LNCaP clone FGC (cell line): ENCODE measurements around the gene SRSF5.

Experiments used
- DNase-seq: peaks from one replicate; pipeline ENCODE4 v3.0.0-alpha.2; 2011; ENCODE audit warnings: low read depth
- H3K4me3 ChIP-seq: 2 replicates; pipeline ENCODE4 v1.5.1; 2011; ENCODE audit warnings: mild to moderate bottlenecking, low read depth, low read length, control low read depth
- TF ChIP-seq, protein P1 (sequence below): IDR thresholded peaks from 2 replicates; pipeline ENCODE4 v1.5.1; 2012; ENCODE audit warnings: mild to moderate bottlenecking; ENCODE audit not compliant: control insufficient read depth, insufficient read depth; ENCODE audit errors: extremely low read depth

The SRSF5 gene

DNA sequence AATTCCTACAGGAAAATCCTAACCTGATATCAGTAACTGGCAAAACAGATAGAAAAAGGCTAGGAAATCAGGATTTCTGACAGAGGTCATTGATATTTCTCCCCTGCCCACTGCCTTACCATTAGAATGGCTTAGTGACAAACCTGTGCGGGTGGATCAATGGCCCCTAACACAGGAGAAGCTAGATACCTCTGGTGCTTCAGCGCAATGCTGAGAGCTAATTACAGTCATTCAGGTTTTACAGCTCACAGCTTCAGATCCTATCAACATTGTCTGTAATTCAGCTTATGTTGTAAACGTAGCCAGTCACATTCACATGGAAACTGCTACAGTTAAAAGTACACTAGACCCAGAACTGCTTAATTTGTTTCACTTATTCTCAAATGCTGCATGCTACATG lies 47.5 kb downstream of the SRSF5 start:
- TF ChIP-seq, protein P1, sequence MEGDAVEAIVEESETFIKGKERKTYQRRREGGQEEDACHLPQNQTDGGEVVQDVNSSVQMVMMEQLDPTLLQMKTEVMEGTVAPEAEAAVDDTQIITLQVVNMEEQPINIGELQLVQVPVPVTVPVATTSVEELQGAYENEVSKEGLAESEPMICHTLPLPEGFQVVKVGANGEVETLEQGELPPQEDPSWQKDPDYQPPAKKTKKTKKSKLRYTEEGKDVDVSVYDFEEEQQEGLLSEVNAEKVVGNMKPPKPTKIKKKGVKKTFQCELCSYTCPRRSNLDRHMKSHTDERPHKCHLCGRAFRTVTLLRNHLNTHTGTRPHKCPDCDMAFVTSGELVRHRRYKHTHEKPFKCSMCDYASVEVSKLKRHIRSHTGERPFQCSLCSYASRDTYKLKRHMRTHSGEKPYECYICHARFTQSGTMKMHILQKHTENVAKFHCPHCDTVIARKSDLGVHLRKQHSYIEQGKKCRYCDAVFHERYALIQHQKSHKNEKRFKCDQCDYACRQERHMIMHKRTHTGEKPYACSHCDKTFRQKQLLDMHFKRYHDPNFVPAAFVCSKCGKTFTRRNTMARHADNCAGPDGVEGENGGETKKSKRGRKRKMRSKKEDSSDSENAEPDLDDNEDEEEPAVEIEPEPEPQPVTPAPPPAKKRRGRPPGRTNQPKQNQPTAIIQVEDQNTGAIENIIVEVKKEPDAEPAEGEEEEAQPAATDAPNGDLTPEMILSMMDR = no peak
- no peak for DNase-seq
- no peak overlapping the region for H3K4me3 ChIP-seq

DNA sequence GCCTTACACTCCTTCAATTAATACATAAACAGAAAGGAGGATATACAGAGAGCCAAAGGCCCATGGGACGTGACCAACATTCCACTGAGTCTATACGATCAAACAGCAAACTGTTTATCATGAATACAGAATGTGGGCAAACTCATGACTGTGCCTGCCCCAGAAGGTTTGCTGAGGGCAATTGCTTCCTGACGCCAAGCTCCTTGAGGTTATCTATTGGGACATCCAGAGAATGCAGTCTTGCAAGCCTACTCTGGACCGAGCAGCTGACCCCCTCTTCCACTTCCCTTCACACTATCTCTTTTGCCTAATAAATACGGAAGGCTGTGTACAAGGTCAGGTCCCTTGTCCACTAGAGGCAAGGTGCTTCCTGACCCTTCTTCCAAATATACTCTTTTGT lies 48.6 kb downstream of the SRSF5 start:
- no peak for DNase-seq
- H3K4me3 ChIP-seq = no peak overlapping the region
- TF ChIP-seq, protein P1 = no peak

DNA sequence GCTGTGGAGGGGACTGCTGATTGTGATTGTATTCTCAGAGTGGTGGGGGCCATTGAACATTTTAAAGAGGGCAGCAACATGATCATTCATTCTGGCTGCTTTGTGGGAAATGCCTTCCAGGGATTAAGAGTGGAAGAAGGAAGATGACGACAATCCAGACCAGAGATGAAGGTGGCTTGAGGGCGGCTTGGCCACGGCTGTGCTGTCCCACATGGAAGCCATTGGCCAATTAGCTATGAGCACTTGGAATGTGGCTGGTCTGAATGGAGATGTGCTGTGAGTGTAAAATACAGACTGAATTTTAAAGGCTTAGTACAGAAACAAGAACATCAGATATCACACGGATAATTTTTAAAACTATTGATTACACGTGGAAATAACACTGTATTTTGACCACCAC lies 49.3 kb downstream of the SRSF5 start:
- TF ChIP-seq, protein P1 = no peak
- no peak for DNase-seq
- no peak overlapping the region for H3K4me3 ChIP-seq

DNA sequence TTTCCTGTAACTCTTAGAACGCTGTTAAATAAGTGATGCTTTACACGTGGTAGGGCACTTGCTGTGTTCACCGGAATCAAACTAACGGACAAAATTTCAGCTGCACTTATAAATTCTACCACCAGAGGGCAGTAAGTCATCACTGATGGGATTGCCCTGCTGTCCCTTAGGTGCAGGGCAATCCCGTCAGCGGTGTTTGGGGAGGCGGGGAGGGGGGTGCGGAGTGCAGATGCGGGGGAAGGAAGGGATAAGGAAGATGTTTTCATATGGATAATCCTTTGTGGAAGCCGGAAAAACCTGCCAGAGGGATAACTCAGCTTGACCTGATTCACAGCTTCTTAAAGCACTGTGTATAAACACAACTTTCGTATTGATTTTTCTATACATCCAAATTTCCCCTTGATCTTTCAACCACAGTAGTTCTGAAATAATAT lies 51.8 kb downstream of the SRSF5 start:
- peak; percentile 22 for DNase-seq
- TF ChIP-seq, protein P1 = peak; percentile 88
- H3K4me3 ChIP-seq = no peak overlapping the region

DNA sequence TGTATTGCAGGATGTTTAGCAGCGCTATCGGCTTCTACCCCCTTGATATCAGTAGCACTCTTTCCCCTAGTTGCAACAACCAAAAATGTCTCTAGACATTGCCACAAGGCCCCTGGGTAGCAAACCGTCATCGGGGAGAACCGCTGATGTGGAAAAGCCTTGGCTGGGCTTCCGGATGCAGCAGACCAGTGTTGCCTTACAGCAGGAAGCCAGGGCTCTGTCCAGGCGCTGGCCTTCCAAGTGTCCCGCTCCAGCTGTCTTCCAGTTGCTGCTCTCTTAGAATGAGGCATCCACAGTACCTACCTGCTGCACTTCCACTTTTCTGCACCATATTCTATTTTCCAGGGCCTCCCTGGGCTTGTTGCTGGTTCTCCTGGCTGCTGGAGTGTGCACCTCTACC lies 52.7 kb downstream of the SRSF5 start:
- TF ChIP-seq, protein P1 = no peak
- no peak overlapping the region for H3K4me3 ChIP-seq
- no peak for DNase-seq

DNA sequence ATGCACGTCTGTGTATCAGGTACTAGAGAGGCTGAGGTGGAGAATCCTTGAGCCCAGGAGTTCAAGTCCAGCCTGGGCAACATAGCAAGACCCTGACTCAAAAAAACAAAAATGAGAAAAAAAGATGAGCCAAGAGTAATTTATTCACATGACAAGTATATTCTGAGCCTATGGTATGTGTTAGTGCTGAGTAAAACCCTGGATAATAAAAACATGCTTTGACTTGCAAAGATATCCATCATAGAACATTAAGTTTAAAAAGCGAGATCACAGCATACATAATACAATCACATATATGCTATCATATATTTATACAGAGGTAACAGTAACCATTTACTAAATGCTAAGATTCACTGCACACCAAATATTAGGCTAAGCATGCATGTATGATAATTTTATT lies 54.0 kb downstream of the SRSF5 start:
- TF ChIP-seq, protein P1 = no peak
- no peak overlapping the region for H3K4me3 ChIP-seq
- DNase-seq = no peak
